SK-N-SH (cell line): Measurements from ENCODE around the gene C11orf54. TPM values are rescaled to one million over a fixed set of nuclear protein-coding genes. Genes with fewer than 3 reads are reported as not detected.

Source experiments
- CTCF ChIA-PET: fragments of 300-600, 350-600 bp; formaldehyde crosslinking; extraction: SDS; loops from one replicate; lab custom pipeline; 2021; lab: Yijun Ruan, JAX
- POLR2A ChIA-PET: fragments of 350-600 bp; sonication (Branson Sonifier 250); formaldehyde crosslinking; extraction: SDS; loops from one replicate; lab custom pipeline; 2020; ENCODE audit warnings: antibody characterized with exemption, inconsistent platforms; lab: Yijun Ruan, JAX
- DNase-seq: peaks from one replicate; pipeline ENCODE4 v3.0.0; 2012
- H2AFZ ChIP-seq: fragments of 200-600 bp; sonication (generic); 2 replicates; pipeline ENCODE4 v1.8.1; 2016; ENCODE audit warnings: antibody characterized with exemption, mild to moderate bottlenecking, low read depth
- H3F3A ChIP-seq: fragments of 200-600 bp; sonication (generic); replicated peaks from 2 replicates; pipeline ENCODE3; 2016; ENCODE audit warnings: antibody characterized with exemption, mild to moderate bottlenecking; ENCODE audit not compliant: insufficient read depth
- H3K27ac ChIP-seq, 2 experiments: fragments of 200-500 bp in 1 of 2; fragments of 200-600 bp in 1 of 2; sonication (Bioruptor generic) in 1 of 2; sonication (generic), shearing (Covaris generic) in 1 of 2; 2 replicates each; pipeline versions ENCODE4 v1.5.1 to v1.6.1; 2014 to 2016; ENCODE audit warnings: low read depth in 2 of 2, inconsistent platforms in 1 of 2, low read length in 1 of 2, mild to moderate bottlenecking in 1 of 2, mixed read lengths in 1 of 2
- H3K27me3 ChIP-seq: fragments of 200-600 bp; sonication (generic), shearing (Covaris generic); 2 replicates; pipeline ENCODE4 v1.6.1; 2016; ENCODE audit warnings: mixed run types; ENCODE audit not compliant: insufficient read depth
- H3K36me3 ChIP-seq, 2 experiments: fragments of 200-500 bp in 1 of 2; fragments of 200-600 bp in 1 of 2; sonication (Bioruptor generic) in 1 of 2; sonication (generic) in 1 of 2; replicated peaks in 1 of 2; 2 replicates each; pipeline versions ENCODE3 to v1.5.1; 2014 to 2016; ENCODE audit warnings: low read length in 1 of 2, mild to moderate bottlenecking in 1 of 2; ENCODE audit not compliant: insufficient read depth in 2 of 2, control insufficient read depth in 1 of 2
- H3K4me1 ChIP-seq, 2 experiments: fragments of 200-500 bp in 1 of 2; fragments of 200-600 bp in 1 of 2; sonication (Bioruptor generic) in 1 of 2; sonication (generic), shearing (Covaris generic) in 1 of 2; 2 replicates each; pipeline versions ENCODE4 v1.5.1 to v1.6.1; 2014 to 2016; ENCODE audit warnings: low read depth in 1 of 2, low read length in 1 of 2, mixed run types in 1 of 2; ENCODE audit not compliant: insufficient read depth in 2 of 2, control insufficient read depth in 1 of 2
- H3K4me2 ChIP-seq: fragments of 200-600 bp; sonication (generic), shearing (Covaris generic); 2 replicates; pipeline ENCODE4 v1.6.1; 2017; ENCODE audit warnings: mixed run types
- H3K4me3 ChIP-seq, 2 experiments: fragments of 200-500 bp in 1 of 2; fragments of 200-600 bp in 1 of 2; sonication (Bioruptor generic) in 1 of 2; sonication (generic), shearing (Covaris generic) in 1 of 2; 2 replicates each; pipeline versions ENCODE4 v1.5.1 to v1.8.1; 2014 to 2016; ENCODE audit warnings: low read depth in 2 of 2, inconsistent platforms in 1 of 2, low read length in 1 of 2, mild to moderate bottlenecking in 1 of 2, mixed read lengths in 1 of 2, moderate library complexity in 1 of 2
- H3K79me2 ChIP-seq: fragments of 200-600 bp; sonication (generic); 2 replicates; pipeline ENCODE4 v1.8.1; 2017; ENCODE audit warnings: mild to moderate bottlenecking; ENCODE audit not compliant: insufficient read depth
- H3K9ac ChIP-seq: fragments of 200-600 bp; sonication (generic); 2 replicates; pipeline ENCODE4 v1.6.1; 2017; ENCODE audit warnings: mixed run types
- H3K9me2 ChIP-seq: fragments of 200-600 bp; sonication (generic); 2 replicates; pipeline ENCODE4 v1.6.1; 2017; ENCODE audit warnings: mixed run types
- H3K9me3 ChIP-seq: fragments of 200-600 bp; sonication (generic); 2 replicates; pipeline ENCODE4 v1.6.1; 2017; ENCODE audit warnings: mixed run types, mild to moderate bottlenecking, moderate library complexity
- H4K20me1 ChIP-seq: fragments of 200-600 bp; sonication (generic); 2 replicates; pipeline ENCODE4 v1.6.1; 2017; ENCODE audit warnings: mild to moderate bottlenecking, mixed run types; ENCODE audit not compliant: insufficient read depth
- CTCF ChIP-seq: fragments of 200-600 bp; sonication (generic); IDR thresholded peaks from 2 replicates; pipeline ENCODE4 v1.6.1; 2017; ENCODE audit warnings: antibody characterized with exemption, mild to moderate bottlenecking, moderate library complexity
- ELF1 ChIP-seq: IDR thresholded peaks from 2 replicates; pipeline ENCODE4 v1.4.0; 2012
- FOSL2 ChIP-seq: IDR thresholded peaks from 2 replicates; pipeline ENCODE4 v1.4.0; 2012; ENCODE audit warnings: low read depth, mild to moderate bottlenecking, moderate library complexity, borderline replicate concordance
- GATA2 ChIP-seq: sonication (generic); formaldehyde crosslinking; IDR thresholded peaks from 2 replicates; pipeline ENCODE4 v1.5.0; 2020; ENCODE audit warnings: mild to moderate bottlenecking, missing genetic modification reagents
- IRF3 ChIP-seq: fragments of 150-350 bp; IDR thresholded peaks from 2 replicates; pipeline ENCODE4 v1.6.1; 2016; ENCODE audit warnings: mild to moderate bottlenecking, low read depth, low read length
- MAX ChIP-seq: IDR thresholded peaks from 2 replicates; pipeline ENCODE4 v1.4.0; 2012; ENCODE audit warnings: low read depth
- NFIC ChIP-seq: IDR thresholded peaks from 2 replicates; pipeline ENCODE4 v1.4.0; 2012; ENCODE audit warnings: borderline replicate concordance
- NRF1 ChIP-seq: IDR thresholded peaks from 2 replicates; pipeline ENCODE4 v1.6.1; 2012; ENCODE audit warnings: low read depth, mild to moderate bottlenecking, low read length
- PBX3 ChIP-seq: IDR thresholded peaks from 2 replicates; pipeline ENCODE4; 2012
- POLR2AphosphoS5 ChIP-seq: IDR thresholded peaks from 2 replicates; pipeline ENCODE4 v1.6.1; 2012; ENCODE audit warnings: low read depth, low read length
- RFX5 ChIP-seq: IDR thresholded peaks from 2 replicates; pipeline ENCODE4 v1.6.1; 2012; ENCODE audit warnings: mild to moderate bottlenecking, improper control_type of control experiment, low read length
- SIN3A ChIP-seq: IDR thresholded peaks from 2 replicates; pipeline ENCODE4 v1.6.1; 2012; ENCODE audit warnings: low read depth, mild to moderate bottlenecking, low read length, moderate library complexity, borderline replicate concordance
- SMC3 ChIP-seq: IDR thresholded peaks from 2 replicates; pipeline ENCODE4 v1.6.1; 2012; ENCODE audit warnings: low read depth, low read length, improper control_type of control experiment
- TAF1 ChIP-seq: IDR thresholded peaks from 2 replicates; pipeline ENCODE4 v1.6.1; 2012; ENCODE audit warnings: low read depth, mild to moderate bottlenecking, low read length, moderate library complexity, borderline replicate concordance
- USF1 ChIP-seq: IDR thresholded peaks from 2 replicates; pipeline ENCODE4 v1.4.0; 2012; ENCODE audit warnings: low read depth, borderline replicate concordance
- WGBS: methylation state at CpG from one replicate; pipeline ENCODE4 v1.1.6; 2017; ENCODE audit warnings: low lambda C conversion rate; 5-methylcytosine and 5-hydroxymethylcytosine counted together
- polyA plus RNA-seq, 3 experiments: library from polyadenylated mRNA; depleted of rRNA; stranded (reverse); fragments of >200 nt; gene quantifications; 2 replicates each; pipeline ENCODE4 v1.2.3, GENCODE V29; 2012

The C11orf54 gene
- polyA plus RNA-seq, 1 of the 3 experiments (the other 2 are of a cell fraction): 7.7 TPM

GRCh38 chr11:93733474-93733873 is 8.0 kb upstream of the C11orf54 start:
- ChIA-PET CTCF (no interaction called here), POLR2A (interaction anchor here (0.6 kb wide), 1 partner anchor 1498 kb away, joined by 3 read pairs; no protein-coding TSS in a partner anchor)
- no peak for DNase-seq
- H4K20me1 ChIP-seq: peaks cover 83% of the 10 kb centered on the region
- peaks cover 99 to 100% of the 10 kb centered on the region in 2 experiments for H3K36me3 ChIP-seq
- WGBS: 85% methylated on average over 6 of the region's 6 CpGs
- H3K9ac ChIP-seq: no peak overlapping the region
- H3K79me2 ChIP-seq: peaks cover 63% of the 10 kb centered on the region
- peak overlapping the region; percentile 16 to 28; a peak in 2 of 4 replicates for H3K27ac ChIP-seq
- no peak for TF ChIP-seq SIN3A
- H3K4me1 ChIP-seq: peaks cover 9 to 30% of the 10 kb centered on the region in 2 experiments; a peak in 3 of 4 replicates
- H3K27me3 ChIP-seq: no peaks in the 10 kb centered on the region
- H3K4me2 ChIP-seq: 0 out of 2 replicates have a peak overlapping the region, but pooled peaks have one; percentile 32
- no peak overlapping the region for H2AFZ ChIP-seq
- H3K4me3 ChIP-seq: no peak overlapping the region
- no peaks in the 10 kb centered on the region for H3K9me3 ChIP-seq
- no peaks in the 10 kb centered on the region for H3K9me2 ChIP-seq
- peaks cover 89% of the 10 kb centered on the region for H3F3A ChIP-seq

- no peak overlapping the region; the same call in 1 of the 2 replicates for H3K9ac ChIP-seq
Measured at GRCh38 chr11:93734427-93735222, 6.8 kb upstream of the C11orf54 start.

More at GRCh38 chr11:93734427-93735222, 6.8 kb upstream of the C11orf54 start:
- DNase-seq: no peak
- Histone ChIP-seq H3K9me2 (no peaks in the 10 kb centered on the region), H3K79me2 (peaks cover 75% of the 10 kb centered on the region), H4K20me1 (peaks cover 89% of the 10 kb centered on the region), H3K4me1 (peaks cover 11 to 30% of the 10 kb centered on the region in 2 experiments; a peak in 3 of 4 replicates), H3K27me3 (no peaks in the 10 kb centered on the region), H3K9me3 (no peaks in the 10 kb centered on the region), H3K36me3 (peaks cover 98 to 100% of the 10 kb centered on the region in 2 experiments), H3K4me3 (no peak overlapping the region), H3K27ac (peak overlapping the region in 1 of 2 experiments; percentile 8; a peak in 1 of 4 replicates), H3K4me2 (0 out of 2 replicates have a peak overlapping the region, but pooled peaks have one; percentile 32), H3F3A (peaks cover 84% of the 10 kb centered on the region), H2AFZ (no peak overlapping the region)
- 68% methylated on average over 1 of the region's 1 CpG for WGBS
- CTCF ChIA-PET: interaction anchor here (1.5 kb wide), 1 partner anchor 10 kb away, joined by 3 read pairs; no protein-coding TSS in a partner anchor
- POLR2A ChIA-PET: no interaction called here
- no peak for TF ChIP-seq SMC3
- no peak for TF ChIP-seq PBX3
- no peak for TF ChIP-seq NFIC
- no peak for TF ChIP-seq GATA2 (CRISPR knock-in tag)
- no peak for TF ChIP-seq TAF1
- no peak for TF ChIP-seq RFX5
- TF ChIP-seq POLR2AphosphoS5: no peak
- TF ChIP-seq USF1: no peak
- no peak for TF ChIP-seq NRF1
- TF ChIP-seq CTCF: no peak
- TF ChIP-seq IRF3: no peak
- TF ChIP-seq MAX: no peak
- TF ChIP-seq FOSL2: no peak
- TF ChIP-seq ELF1: no peak
